ENCODE data around the gene CR1.

- TF ChIP-seq ZNF671 (CRISPR knock-in tag; IDR thresholded peaks at IDR 0.05) (no peak), NR2C2 (CRISPR knock-in tag; IDR thresholded peaks at IDR 0.05) (no peak), ATF2 (CRISPR knock-in tag; IDR thresholded peaks at IDR 0.05; ENCODE audit: borderline replicate concordance, low read depth) (no peak), CTCF (IDR thresholded peaks at IDR 0.05) (no peak), PREB (CRISPR knock-in tag; IDR thresholded peaks at IDR 0.05; ENCODE audit: borderline replicate concordance) (no peak), SP1 (CRISPR knock-in tag; conservative IDR thresholded peaks at IDR 0.05) (no peak), MAX (CRISPR knock-in tag; IDR thresholded peaks at IDR 0.05) (no peak), CREM (CRISPR knock-in tag; IDR thresholded peaks at IDR 0.05) (no peak), CBFB (CRISPR knock-in tag; IDR thresholded peaks at IDR 0.05; ENCODE audit: low read depth) (no peak), PRDM15 (CRISPR knock-in tag; IDR thresholded peaks at IDR 0.05) (no peak), ZNF121 (CRISPR knock-in tag; IDR thresholded peaks at IDR 0.05) (no peak), ETV6 (CRISPR knock-in tag; IDR thresholded peaks at IDR 0.05) (no peak), TEAD4 (CRISPR knock-in tag; IDR thresholded peaks at IDR 0.05) (no peak)
These were observed 21.7 kb upstream of the CR1 start for GRCh38 chr1:207474210-207474609.

All from WTC11 (cell line).